HFFc6 (cell line): Measurements from ENCODE around the gene PKLR. TPM values are rescaled to one million over a fixed set of nuclear protein-coding genes. Genes with fewer than 3 reads are reported as not detected.
"Not testable (repeated sequence)": the region's sequence is repeated elsewhere in the genome, so short reads cannot be mapped to it uniquely, and the experiment has no call there.

Experiments used
- DNase-seq: peaks from one replicate; pipeline ENCODE4 v3.0.0-alpha.2; 2018
- H3K27ac Mint-ChIP-seq: 2 replicates; pipeline ENCODE4 v1.8.0; 2020; ENCODE audit warnings: mild to moderate bottlenecking, mixed read lengths
- H3K27me3 Mint-ChIP-seq: 2 replicates; pipeline ENCODE4 v1.8.0; 2021; ENCODE audit warnings: mild to moderate bottlenecking, moderate library complexity, mixed read lengths; ENCODE audit not compliant: insufficient read depth
- H3K36me3 Mint-ChIP-seq: 2 replicates; pipeline ENCODE4 v1.8.0; 2021; ENCODE audit warnings: low read depth, mixed read lengths
- H3K4me1 Mint-ChIP-seq: 2 replicates; pipeline ENCODE4 v1.8.0; 2020; ENCODE audit warnings: low read depth, mixed read lengths
- H3K4me3 Mint-ChIP-seq: 2 replicates; pipeline ENCODE4 v1.8.0; 2020; ENCODE audit warnings: mild to moderate bottlenecking, moderate library complexity, mixed read lengths
- H3K9me3 Mint-ChIP-seq: 2 replicates; pipeline ENCODE4 v1.8.0; 2020; ENCODE audit warnings: mild to moderate bottlenecking, mixed read lengths
- total RNA-seq, 6 experiments: library from RNA; stranded (reverse); fragmentation: NEBNext Ultra II Directional; extraction: Animal tissue kit (Norgen Biotek cat#: 25700); gene quantifications; 2 replicates in 1 of 6; 3 replicates in 5 of 6; pipeline ENCODE4 v1.2.3, GENCODE V29; 2021
- TF ChIP-seq, protein P1 (sequence below): fragments of 200-600 bp; sonication (generic); IDR thresholded peaks from 2 replicates; pipeline ENCODE4 v1.5.0; 2021; ENCODE audit warnings: antibody characterized with exemption, mild to moderate bottlenecking

The PKLR gene
- total RNA-seq, 6 experiments from 2014 or later, result not detected

DNA sequence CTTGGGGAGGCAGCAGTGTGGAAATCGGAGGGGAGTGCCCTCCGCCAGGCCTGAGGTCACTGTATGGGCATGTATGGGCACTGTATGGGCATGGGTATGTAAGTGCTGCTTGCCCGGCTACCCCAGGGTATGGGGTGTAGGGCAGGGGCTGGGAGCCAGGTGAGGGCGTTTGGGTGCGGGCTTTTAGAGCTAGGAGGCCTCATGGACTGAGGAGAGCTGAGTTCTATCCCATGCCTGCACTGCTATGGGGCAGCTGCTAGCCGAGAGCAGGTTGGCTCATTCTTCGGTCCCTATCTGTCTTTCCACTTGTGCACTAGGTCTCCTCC, 5.3 kb downstream of the PKLR start:
- Mint-ChIP-seq H3K27ac (no peak overlapping the region), H3K4me1 (no peaks in the 10 kb centered on the region), H3K4me3 (no peak overlapping the region), H3K27me3 (peaks cover 45% of the 10 kb centered on the region), H3K9me3 (no peaks in the 10 kb centered on the region), H3K36me3 (no peaks in the 10 kb centered on the region)
- no peak for DNase-seq
- TF ChIP-seq, protein P1, sequence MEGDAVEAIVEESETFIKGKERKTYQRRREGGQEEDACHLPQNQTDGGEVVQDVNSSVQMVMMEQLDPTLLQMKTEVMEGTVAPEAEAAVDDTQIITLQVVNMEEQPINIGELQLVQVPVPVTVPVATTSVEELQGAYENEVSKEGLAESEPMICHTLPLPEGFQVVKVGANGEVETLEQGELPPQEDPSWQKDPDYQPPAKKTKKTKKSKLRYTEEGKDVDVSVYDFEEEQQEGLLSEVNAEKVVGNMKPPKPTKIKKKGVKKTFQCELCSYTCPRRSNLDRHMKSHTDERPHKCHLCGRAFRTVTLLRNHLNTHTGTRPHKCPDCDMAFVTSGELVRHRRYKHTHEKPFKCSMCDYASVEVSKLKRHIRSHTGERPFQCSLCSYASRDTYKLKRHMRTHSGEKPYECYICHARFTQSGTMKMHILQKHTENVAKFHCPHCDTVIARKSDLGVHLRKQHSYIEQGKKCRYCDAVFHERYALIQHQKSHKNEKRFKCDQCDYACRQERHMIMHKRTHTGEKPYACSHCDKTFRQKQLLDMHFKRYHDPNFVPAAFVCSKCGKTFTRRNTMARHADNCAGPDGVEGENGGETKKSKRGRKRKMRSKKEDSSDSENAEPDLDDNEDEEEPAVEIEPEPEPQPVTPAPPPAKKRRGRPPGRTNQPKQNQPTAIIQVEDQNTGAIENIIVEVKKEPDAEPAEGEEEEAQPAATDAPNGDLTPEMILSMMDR, result no peak

DNA sequence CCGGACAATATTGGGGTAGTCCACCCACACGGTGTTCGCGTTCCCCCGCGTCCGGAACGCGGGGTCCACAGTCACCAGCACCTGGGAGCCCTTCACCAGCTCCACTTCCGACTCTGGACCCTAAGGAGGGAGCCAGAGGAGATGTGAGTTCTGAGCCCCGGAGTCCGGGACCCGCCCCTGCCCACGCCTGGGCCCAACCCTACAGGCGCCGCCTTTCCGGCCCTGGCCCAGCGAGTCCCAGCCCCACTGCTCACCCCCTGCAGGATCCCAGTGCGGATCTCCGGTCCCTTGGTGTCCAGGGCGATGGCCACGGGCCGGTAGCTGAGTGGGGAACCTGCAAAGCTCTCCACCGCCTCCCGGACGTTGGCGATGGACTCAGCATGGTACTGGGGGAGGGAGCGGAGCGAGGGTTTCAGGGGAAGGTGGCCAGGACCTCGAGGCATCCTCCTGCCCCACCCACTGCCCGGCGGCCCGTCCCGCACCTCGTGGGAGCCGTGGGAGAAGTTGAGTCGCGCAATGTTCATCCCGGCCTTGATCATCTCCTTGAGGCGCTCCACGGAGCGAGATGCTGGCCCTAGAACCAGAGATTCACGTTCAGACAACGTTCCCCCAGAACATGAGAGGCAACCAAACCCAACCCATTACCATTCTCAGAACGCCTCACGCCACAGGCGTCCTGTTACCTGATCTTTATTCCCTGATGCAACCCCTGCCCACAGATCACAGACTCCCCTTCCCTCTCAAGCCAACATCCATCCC, 5.9 kb downstream of the PKLR start:
- H3K27me3 Mint-ChIP-seq, result peaks cover 45% of the 10 kb centered on the region
- no peaks in the 10 kb centered on the region for H3K4me1 Mint-ChIP-seq
- TF ChIP-seq, protein P1, result no peak
- H3K36me3 Mint-ChIP-seq, result no peaks in the 10 kb centered on the region
- H3K27ac Mint-ChIP-seq, result no peak overlapping the region
- H3K9me3 Mint-ChIP-seq, result no peaks in the 10 kb centered on the region
- H3K4me3 Mint-ChIP-seq, result no peak overlapping the region
- DNase-seq, result no peak

DNA sequence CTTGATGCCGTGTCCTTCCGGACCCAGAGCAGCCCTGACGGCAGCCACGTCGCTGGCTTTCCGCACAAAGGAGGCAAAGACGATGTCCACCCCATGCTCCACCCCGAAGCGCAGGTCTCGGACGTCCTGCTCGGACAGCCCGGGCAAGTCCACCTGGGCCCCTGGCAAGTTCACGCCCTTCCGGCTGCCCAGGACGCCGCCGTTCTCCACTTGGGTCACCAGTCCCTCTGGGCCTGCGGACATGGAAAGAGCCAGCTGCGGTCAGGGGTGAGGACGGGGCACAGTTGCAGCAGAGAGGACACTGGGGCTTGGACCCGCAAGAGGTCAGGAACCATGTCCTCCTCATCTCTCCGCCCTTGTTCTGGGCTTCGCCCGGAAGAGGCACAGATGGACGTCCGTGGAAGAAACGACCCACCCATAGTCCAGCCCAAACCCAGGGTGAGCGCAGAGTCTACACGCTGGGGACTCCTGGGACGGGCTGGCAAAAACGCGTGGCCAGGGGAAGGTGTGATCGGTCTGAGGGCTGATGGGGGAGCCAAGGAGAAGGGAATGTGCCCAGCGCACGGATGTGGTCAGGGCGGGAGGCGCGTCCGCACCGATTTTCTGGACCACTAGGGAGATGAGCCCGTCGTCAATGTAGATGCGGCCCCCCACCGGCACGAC, 6.6 kb downstream of the PKLR start:
- H3K4me3 Mint-ChIP-seq, result no peak overlapping the region
- DNase-seq, result no peak
- no peaks in the 10 kb centered on the region for H3K36me3 Mint-ChIP-seq
- H3K4me1 Mint-ChIP-seq, result no peaks in the 10 kb centered on the region
- no peaks in the 10 kb centered on the region for H3K9me3 Mint-ChIP-seq
- H3K27me3 Mint-ChIP-seq, result peaks cover 45% of the 10 kb centered on the region
- H3K27ac Mint-ChIP-seq, result no peak overlapping the region
- TF ChIP-seq, protein P1, result no peak

DNA sequence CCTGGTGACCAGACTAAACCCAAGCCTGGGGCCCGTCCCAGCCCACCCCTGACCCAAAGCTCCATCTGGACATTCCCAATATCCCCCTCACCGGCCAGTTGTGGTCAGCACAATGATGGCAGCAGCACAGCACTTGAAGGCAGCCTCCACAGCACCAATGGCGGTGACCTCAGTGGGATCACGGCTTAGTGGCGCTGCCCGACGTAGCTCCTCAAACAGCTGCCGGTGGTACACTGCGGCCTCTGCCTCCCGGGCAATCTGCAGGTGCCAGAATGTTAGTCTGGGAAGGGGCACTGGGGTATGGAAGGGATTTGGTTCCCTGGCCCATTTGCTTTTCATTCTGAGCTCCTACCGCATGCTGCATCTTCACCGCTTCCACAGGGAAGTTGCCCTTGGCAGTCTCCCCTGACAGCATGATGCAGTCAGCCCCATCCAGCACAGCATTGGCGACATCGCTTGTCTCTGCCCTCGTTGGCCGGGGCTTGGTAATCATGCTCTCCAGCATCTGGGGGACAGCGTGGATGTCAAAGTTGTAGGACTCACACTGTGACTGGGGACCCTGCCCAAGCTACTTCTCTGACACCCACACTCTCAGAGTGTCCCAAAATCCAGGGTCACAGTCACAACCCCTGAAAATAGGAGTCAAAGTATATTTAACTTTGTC, 8.0 kb downstream of the PKLR start:
- Mint-ChIP-seq H3K4me3 (no peak overlapping the region), H3K36me3 (no peaks in the 10 kb centered on the region), H3K9me3 (no peaks in the 10 kb centered on the region), H3K27ac (no peak overlapping the region), H3K27me3 (peaks cover 45% of the 10 kb centered on the region), H3K4me1 (no peaks in the 10 kb centered on the region)
- TF ChIP-seq, protein P1, result no peak
- no peak for DNase-seq

DNA sequence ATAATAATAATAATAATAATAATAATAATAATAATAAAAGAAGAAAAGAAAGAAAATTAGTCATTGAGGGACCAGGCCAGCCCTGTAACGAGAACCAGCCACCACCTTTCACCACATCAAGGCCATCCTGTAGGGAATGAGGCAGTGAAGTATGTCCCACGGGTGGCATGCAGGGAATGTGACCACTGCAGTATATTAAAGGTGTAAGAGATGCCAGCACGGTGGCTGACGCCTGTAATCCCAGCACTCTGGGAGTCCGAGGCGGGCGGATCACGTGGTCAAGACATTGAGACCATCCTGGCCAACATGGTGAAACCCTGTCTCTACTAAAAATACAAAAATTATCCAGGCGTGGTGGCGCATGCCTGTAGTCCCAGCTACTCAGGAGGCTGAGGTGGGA, 10.2 kb downstream of the PKLR start:
- peaks cover 31% of the 10 kb centered on the region for H3K27me3 Mint-ChIP-seq
- DNase-seq, H3K36me3 Mint-ChIP-seq, H3K9me3 Mint-ChIP-seq, H3K4me3 Mint-ChIP-seq, H3K4me1 Mint-ChIP-seq, H3K27ac Mint-ChIP-seq: not testable (repeated sequence)

DNA sequence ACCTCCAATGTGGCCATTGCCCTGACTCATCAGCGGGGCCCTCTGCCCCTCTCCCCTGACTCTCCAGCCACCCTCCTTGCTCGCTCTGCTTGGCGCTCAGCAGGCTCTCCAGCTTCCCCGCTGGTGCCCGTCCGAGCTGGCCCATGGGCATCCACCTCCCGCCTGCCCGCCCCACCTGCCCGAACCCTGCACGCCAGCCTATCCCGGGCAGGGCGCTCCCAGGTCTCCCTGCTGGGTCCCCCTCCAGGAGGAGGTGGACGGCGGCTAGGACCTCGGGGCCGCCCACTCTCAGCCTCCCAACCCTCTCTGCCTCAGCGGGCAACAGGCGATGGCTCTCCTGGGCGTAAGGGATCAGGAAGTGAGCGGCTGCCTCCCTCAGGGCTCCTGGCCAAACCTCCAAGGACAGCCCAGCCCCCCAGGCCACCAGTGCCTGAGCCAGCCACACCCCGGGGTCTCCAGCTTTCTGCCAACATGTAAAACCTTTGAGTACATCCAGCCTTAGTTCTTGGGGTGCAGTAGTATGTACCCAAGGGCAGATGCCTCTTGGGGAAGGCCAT, 13.2 kb downstream of the PKLR start:
- H3K27ac Mint-ChIP-seq, result no peak overlapping the region
- no peaks in the 10 kb centered on the region for H3K4me1 Mint-ChIP-seq
- peaks cover 13% of the 10 kb centered on the region for H3K27me3 Mint-ChIP-seq
- no peak for DNase-seq
- TF ChIP-seq, protein P1, result no peak
- no peak overlapping the region for H3K4me3 Mint-ChIP-seq
- no peaks in the 10 kb centered on the region for H3K36me3 Mint-ChIP-seq
- no peaks in the 10 kb centered on the region for H3K9me3 Mint-ChIP-seq
